CD14-positive monocyte (primary cell): ENCODE data around the gene DDX5. TPM values are rescaled to one million over a fixed set of nuclear protein-coding genes. Genes with fewer than 3 reads are reported as not detected.

Experiments used
- DNase-seq, 3 donors: peaks; one replicate each; pipeline ENCODE4 v3.0.0-alpha.2; 2011 to 2022
- H2AFZ ChIP-seq: 2 replicates; pipeline ENCODE4 v1.6.0; 2012; ENCODE audit warnings: mild to moderate bottlenecking, low read depth, low read length, inconsistent platforms; ENCODE audit not compliant: insufficient read depth, poor library complexity, severe bottlenecking
- H3K27ac ChIP-seq, 2 donors: 1 replicate in 1 of 2; 2 replicates in 1 of 2; pipeline ENCODE4 v1.5.1; 2012 to 2013; ENCODE audit warnings: low read length in 2 of 2, control low read depth in 1 of 2, inconsistent platforms in 1 of 2, low read depth in 1 of 2, mild to moderate bottlenecking in 1 of 2
- H3K27me3 ChIP-seq, 2 donors: one replicate each; pipeline versions ENCODE4 v1.6.0 to v1.6.1; 2011 to 2013; ENCODE audit warnings: low read length in 2 of 2; ENCODE audit not compliant: control insufficient read depth in 2 of 2, insufficient read depth in 2 of 2
- H3K36me3 ChIP-seq, 2 donors: replicated peaks in 1 of 2; 1 replicate in 1 of 2; 2 replicates in 1 of 2; pipeline versions ENCODE4 v1.5.1 to v1.6.1; 2012 to 2013; ENCODE audit warnings: low read length in 2 of 2, control low read depth in 1 of 2, inconsistent platforms in 1 of 2, mild to moderate bottlenecking in 1 of 2; ENCODE audit not compliant: insufficient read depth in 2 of 2, control insufficient read depth in 1 of 2
- H3K4me1 ChIP-seq, 2 donors: 1 replicate in 1 of 2; 2 replicates in 1 of 2; pipeline versions ENCODE4 v1.5.1 to v1.6.1; 2012 to 2013; ENCODE audit warnings: low read length in 2 of 2, control low read depth in 1 of 2, inconsistent platforms in 1 of 2, mild to moderate bottlenecking in 1 of 2, moderate library complexity in 1 of 2; ENCODE audit not compliant: insufficient read depth in 2 of 2, control insufficient read depth in 1 of 2
- H3K4me2 ChIP-seq: replicated peaks from 2 replicates; pipeline ENCODE3; 2012; ENCODE audit warnings: low read length, moderate library complexity, mild to moderate bottlenecking; ENCODE audit not compliant: poor library complexity, severe bottlenecking; ENCODE audit errors: extremely low read depth
- H3K4me3 ChIP-seq, 3 experiments: fragments of 200-600 bp in 1 of 3; sonication (generic) in 1 of 3; replicated peaks in 1 of 3; 1 replicate in 2 of 3; 2 replicates in 1 of 3; pipeline ENCODE4 v1.5.1; 2011 to 2013; ENCODE audit warnings: low read length in 3 of 3, mild to moderate bottlenecking in 3 of 3, control low read depth in 2 of 3, low read depth in 2 of 3, inconsistent platforms in 1 of 3, moderate library complexity in 1 of 3
- H3K79me2 ChIP-seq: 2 replicates; pipeline ENCODE4 v1.6.0; 2012; ENCODE audit warnings: mild to moderate bottlenecking, control low read depth, inconsistent platforms, low read length, moderate library complexity; ENCODE audit not compliant: insufficient read depth
- H3K9ac ChIP-seq: 2 replicates; pipeline ENCODE4 v1.6.0; 2017; ENCODE audit warnings: low read length, mild to moderate bottlenecking; ENCODE audit not compliant: insufficient read depth, poor library complexity, severe bottlenecking
- H3K9me3 ChIP-seq, 2 donors: replicated peaks in 1 of 2; 1 replicate in 1 of 2; 2 replicates in 1 of 2; pipeline versions ENCODE4 v1.5.1 to v1.6.1; 2012 to 2013; ENCODE audit warnings: low read length in 2 of 2, control low read depth in 1 of 2; ENCODE audit not compliant: control insufficient read depth in 1 of 2, insufficient read depth in 1 of 2
- H4K20me1 ChIP-seq: 2 replicates; pipeline ENCODE4 v1.6.0; 2012; ENCODE audit warnings: mild to moderate bottlenecking, low read length, control low read depth, moderate library complexity; ENCODE audit not compliant: insufficient read depth
- H3K27ac Mint-ChIP-seq, 7 donors: one replicate each; pipeline ENCODE4 v1.8.0; 2020; ENCODE audit warnings: mild to moderate bottlenecking in 7 of 7, mixed read lengths in 7 of 7, moderate library complexity in 6 of 7, inconsistent platforms in 2 of 7
- H3K27me3 Mint-ChIP-seq, 3 donors: one replicate each; pipeline ENCODE4 v1.8.0; 2021 to 2022; ENCODE audit warnings: low read depth in 3 of 3, mild to moderate bottlenecking in 3 of 3, mixed read lengths in 3 of 3, moderate library complexity in 3 of 3, inconsistent platforms in 1 of 3
- H3K36me3 Mint-ChIP-seq, 2 donors: one replicate each; pipeline ENCODE4 v1.8.0; 2020; ENCODE audit warnings: mixed read lengths in 2 of 2, inconsistent platforms in 1 of 2, mild to moderate bottlenecking in 1 of 2
- H3K4me1 Mint-ChIP-seq: one replicate; pipeline ENCODE4 v1.8.0; 2020; ENCODE audit warnings: mild to moderate bottlenecking, mixed read lengths
- H3K4me3 Mint-ChIP-seq, 2 donors: one replicate each; pipeline ENCODE4 v1.8.0; 2020; ENCODE audit warnings: mild to moderate bottlenecking in 2 of 2, mixed read lengths in 2 of 2, moderate library complexity in 1 of 2
- H3K9me3 Mint-ChIP-seq, 7 donors: one replicate each; pipeline ENCODE4 v1.8.0; 2020 to 2022; ENCODE audit warnings: mixed read lengths in 7 of 7, mild to moderate bottlenecking in 6 of 7, moderate library complexity in 6 of 7, inconsistent platforms in 2 of 7
- CTCF ChIP-seq: fragments of 200-600 bp; IDR thresholded peaks from one replicate; pipeline ENCODE4 v1.8.0; 2022; ENCODE audit warnings: antibody characterized with exemption, mild to moderate bottlenecking
- WGBS: methylation state at CpG from one replicate; pipeline ENCODE4 v1.1.5; 2013; ENCODE audit warnings: missing lambda C conversion rate; ENCODE audit not compliant: insufficient coverage; 5-methylcytosine and 5-hydroxymethylcytosine counted together
- intact Hi-C, 2 donors: fragments of 100-400 bp; cut with micrococcal nuclease; formaldehyde crosslinking; loops; one replicate each; pipeline versions ENCODE4 v1.15.0 to v1.15.1; 2023
- polyA plus RNA-seq, 3 donors: library from polyadenylated mRNA; depleted of rRNA in 1 of 3; unstranded in 2 of 3; stranded (reverse) in 1 of 3; fragments of 300-500 nt in 2 of 3; fragments of >200 nt in 1 of 3; fragmentation: Illumina TruSeq in 2 of 3; gene quantifications; 1 replicate in 2 of 3; 2 replicates in 1 of 3; pipeline ENCODE4 v1.2.3, GENCODE V29; 2012 to 2021

DDX5 gene
- polyA plus RNA-seq, 3 donors = 642 to 2,061 (median 777) TPM

- Histone ChIP-seq H3K36me3 (peaks cover 94 to 100% of the 10 kb centered on the region in 2 donors), H3K9me3 (no peaks in the 10 kb centered on the region), H3K4me1 (no peaks in the 10 kb centered on the region), H3K4me2 (no peak overlapping the region), H3K79me2 (no peaks in the 10 kb centered on the region), H4K20me1 (no peaks in the 10 kb centered on the region), H3K9ac (no peak overlapping the region), H3K27me3 (no peaks in the 10 kb centered on the region), H2AFZ (no peak overlapping the region), H3K4me3 (no peak overlapping the region), H3K27ac (no peak overlapping the region)
- no peak for TF ChIP-seq CTCF
- DNase-seq = no peak
- peaks cover 83 to 95% of the 10 kb centered on the region in 2 donors for H3K36me3 Mint-ChIP-seq
- intact Hi-C loops = no loop called here
- H3K27ac Mint-ChIP-seq = no peak overlapping the region
- H3K4me3 Mint-ChIP-seq = no peak overlapping the region
- H3K27me3 Mint-ChIP-seq = no peaks in the 10 kb centered on the region
- whole genome bisulfite sequencing = 100% methylated on average over 2 of the region's 5 CpGs
- no peaks in the 10 kb centered on the region for H3K4me1 Mint-ChIP-seq
- no peaks in the 10 kb centered on the region for H3K9me3 Mint-ChIP-seq
Measured at GRCh38 chr17:64529221-64529620, 23.1 kb upstream of the DDX5 start.

- no peaks in the 10 kb centered on the region for H4K20me1 ChIP-seq
- intact Hi-C loops = no loop called here
- no peak for DNase-seq
- no peak overlapping the region for H3K27ac Mint-ChIP-seq
- H3K79me2 ChIP-seq = peaks cover 2% of the 10 kb centered on the region
- H3K4me1 ChIP-seq = no peaks in the 10 kb centered on the region
- no peaks in the 10 kb centered on the region for H3K4me1 Mint-ChIP-seq
- H3K9me3 ChIP-seq = no peaks in the 10 kb centered on the region
- H3K27me3 Mint-ChIP-seq = no peaks in the 10 kb centered on the region
- WGBS = 95% methylated on average over 2 of the region's 2 CpGs
- TF ChIP-seq CTCF = no peak
- H3K9me3 Mint-ChIP-seq = no peaks in the 10 kb centered on the region
- no peak overlapping the region for H3K4me3 Mint-ChIP-seq
- no peak overlapping the region for H2AFZ ChIP-seq
- H3K27ac ChIP-seq = no peak overlapping the region
- H3K36me3 Mint-ChIP-seq = peaks cover 79 to 95% of the 10 kb centered on the region in 2 donors
- no peak overlapping the region for H3K4me2 ChIP-seq
- no peak overlapping the region for H3K9ac ChIP-seq
- no peaks in the 10 kb centered on the region for H3K27me3 ChIP-seq
- H3K36me3 ChIP-seq = peaks cover 94 to 100% of the 10 kb centered on the region in 2 donors
- H3K4me3 ChIP-seq = no peak overlapping the region
Measured at GRCh38 chr17:64527914-64528313, 21.8 kb upstream of the DDX5 start.
